Endodermal cell (in vitro differentiated cells): Measurements from ENCODE around the gene B4GALT6. TPM values are rescaled to one million over a fixed set of nuclear protein-coding genes. Genes with fewer than 3 reads are reported as not detected.
A peak's percentile ranks its signal among the peaks of the same experiment; 100 is the strongest.

Experiments used
- DNase-seq: peaks from one replicate; pipeline ENCODE4 v3.0.0-alpha.2; 2017
- H3K27ac ChIP-seq: 2 replicates; pipeline ENCODE4 v1.5.1; 2013; ENCODE audit warnings: mild to moderate bottlenecking, low read depth, low read length, moderate library complexity
- H3K27me3 ChIP-seq: 2 replicates; pipeline ENCODE4 v1.6.1; 2013; ENCODE audit warnings: mild to moderate bottlenecking, low read length, moderate library complexity; ENCODE audit not compliant: insufficient read depth, control insufficient read depth, poor library complexity, severe bottlenecking
- H3K36me3 ChIP-seq: 2 replicates; pipeline ENCODE4 v1.7.0; 2013; ENCODE audit warnings: mild to moderate bottlenecking, low read length, moderate library complexity; ENCODE audit not compliant: control insufficient read depth, insufficient read depth
- H3K4me1 ChIP-seq: one replicate; pipeline ENCODE4 v1.7.0; 2013; ENCODE audit warnings: low read length; ENCODE audit not compliant: control insufficient read depth, insufficient read depth
- H3K4me3 ChIP-seq: 2 replicates; pipeline ENCODE4 v1.5.1; 2013; ENCODE audit warnings: mild to moderate bottlenecking, low read length, moderate library complexity
- H3K9ac ChIP-seq: 2 replicates; pipeline ENCODE4 v1.6.1; 2013; ENCODE audit warnings: mild to moderate bottlenecking, low read length, moderate library complexity; ENCODE audit not compliant: poor library complexity, severe bottlenecking; ENCODE audit errors: extremely low read depth
- H3K9me3 ChIP-seq: 2 replicates; pipeline ENCODE4 v1.6.1; 2013; ENCODE audit warnings: mild to moderate bottlenecking, low read length, moderate library complexity; ENCODE audit not compliant: control insufficient read depth
- H3K27ac Mint-ChIP-seq: 2 replicates; pipeline ENCODE4 v1.8.0; 2020; ENCODE audit warnings: mixed read lengths
- H3K27me3 Mint-ChIP-seq: 2 replicates; pipeline ENCODE4 v1.8.0; 2021; ENCODE audit warnings: mild to moderate bottlenecking, mixed read lengths; ENCODE audit not compliant: insufficient read depth
- H3K36me3 Mint-ChIP-seq: 2 replicates; pipeline ENCODE4 v1.8.0; 2020; ENCODE audit warnings: low read depth, mixed read lengths
- H3K4me1 Mint-ChIP-seq: 2 replicates; pipeline ENCODE4 v1.8.0; 2020; ENCODE audit warnings: mixed read lengths
- H3K4me3 Mint-ChIP-seq: 2 replicates; pipeline ENCODE4 v1.8.0; 2020; ENCODE audit warnings: mild to moderate bottlenecking, moderate library complexity, mixed read lengths
- H3K9me3 Mint-ChIP-seq: 2 replicates; pipeline ENCODE4 v1.8.0; 2020; ENCODE audit warnings: mild to moderate bottlenecking, mixed read lengths
- CTCF ChIP-seq: fragments of 200-600 bp; sonication (generic); conservative IDR thresholded peaks from 2 replicates; pipeline ENCODE4 v1.5.0; 2021; ENCODE audit warnings: antibody characterized with exemption, mild to moderate bottlenecking
- WGBS, 2 experiments: methylation state at CpG; one replicate each; pipeline versions ENCODE4 v1.1.5 to v1.1.7; 2013; ENCODE audit warnings: missing lambda C conversion rate in 2 of 2, mixed read lengths in 1 of 2; ENCODE audit not compliant: insufficient coverage in 1 of 2, insufficient read length in 1 of 2; 5-methylcytosine and 5-hydroxymethylcytosine counted together
- total RNA-seq, 2 donors: library from RNA; stranded (reverse); fragmentation: NEBNext Ultra II Directional in 1 of 2; extraction: Animal tissue kit (Norgen Biotek cat#: 25700) in 1 of 2; gene quantifications; 2 replicates in 1 of 2; 3 replicates in 1 of 2; pipeline ENCODE4 v1.2.1, GENCODE V29; 2021

The B4GALT6 gene
- total RNA-seq, 2 donors from 2014 or later: 47.7 to 48.4 TPM

- no peak overlapping the region for H3K4me3 ChIP-seq
- H3K4me1 ChIP-seq: no peaks in the 10 kb centered on the region
- H3K27ac ChIP-seq: no peak overlapping the region
- no peak for TF ChIP-seq CTCF
- Mint-ChIP-seq H3K4me3 (no peak overlapping the region), H3K27me3 (no peaks in the 10 kb centered on the region), H3K9me3 (peaks cover 5% of the 10 kb centered on the region), H3K4me1 (peaks cover 4% of the 10 kb centered on the region), H3K36me3 (peaks cover 50% of the 10 kb centered on the region), H3K27ac (peak overlapping the region; percentile 11)
- H3K36me3 ChIP-seq: no peaks in the 10 kb centered on the region
- peaks cover 3% of the 10 kb centered on the region for H3K9me3 ChIP-seq
- WGBS, 2 experiments: 91 to 94% methylated on average over 8 to 10 of the region's 10 CpGs
- DNase-seq: no peak
- no peaks in the 10 kb centered on the region for H3K27me3 ChIP-seq
- H3K9ac ChIP-seq: no peak overlapping the region
These were observed 25.5 kb downstream of the B4GALT6 start for GRCh38 chr18:31658670-31659575.

GRCh38 chr18:31657823-31658669 is 26.3 kb downstream of the B4GALT6 start:
- no peak overlapping the region for H3K27ac ChIP-seq
- WGBS, 2 experiments: 82 to 88% methylated on average over 3 to 11 of the region's 12 CpGs
- H3K4me3 Mint-ChIP-seq: no peak overlapping the region

More at GRCh38 chr18:31657823-31658669, 26.3 kb downstream of the B4GALT6 start:
- no peaks in the 10 kb centered on the region for H3K27me3 ChIP-seq
- H3K9me3 ChIP-seq: peaks cover 3% of the 10 kb centered on the region
- H3K27me3 Mint-ChIP-seq: no peaks in the 10 kb centered on the region
- H3K9ac ChIP-seq: no peak overlapping the region
- H3K36me3 Mint-ChIP-seq: peaks cover 52% of the 10 kb centered on the region
- no peak for DNase-seq
- peaks cover 5% of the 10 kb centered on the region for H3K9me3 Mint-ChIP-seq
- H3K36me3 ChIP-seq: no peaks in the 10 kb centered on the region
- no peak for TF ChIP-seq CTCF
- H3K4me3 ChIP-seq: no peak overlapping the region
- no peaks in the 10 kb centered on the region for H3K4me1 ChIP-seq
- H3K27ac Mint-ChIP-seq: peak overlapping the region; percentile 0
- H3K4me1 Mint-ChIP-seq: peaks cover 4% of the 10 kb centered on the region
